HG03159 (cell line): Measurements from ENCODE around the gene GPI.
"Not testable (repeated sequence)": the region's sequence is repeated elsewhere in the genome, so short reads cannot be mapped to it uniquely, and the experiment has no call there.

Experiments used
- ATAC-seq: cut with Tn5 transposase; IDR thresholded peaks from one replicate; pipeline ENCODE4 v1.9.1; 2021; ENCODE audit warnings: mild to moderate bottlenecking, moderate library complexity; ENCODE audit not compliant: unreplicated experiment

The GPI gene

GRCh38 chr19:34366738-34367623 is 2.0 kb downstream of the GPI start:
- no peak for ATAC-seq

- ATAC-seq = no peak
Measured at GRCh38 chr19:34367624-34367957, 2.6 kb downstream of the GPI start.

- no peak for ATAC-seq
Measured at GRCh38 chr19:34368338-34368737, 3.3 kb downstream of the GPI start.

DNA sequence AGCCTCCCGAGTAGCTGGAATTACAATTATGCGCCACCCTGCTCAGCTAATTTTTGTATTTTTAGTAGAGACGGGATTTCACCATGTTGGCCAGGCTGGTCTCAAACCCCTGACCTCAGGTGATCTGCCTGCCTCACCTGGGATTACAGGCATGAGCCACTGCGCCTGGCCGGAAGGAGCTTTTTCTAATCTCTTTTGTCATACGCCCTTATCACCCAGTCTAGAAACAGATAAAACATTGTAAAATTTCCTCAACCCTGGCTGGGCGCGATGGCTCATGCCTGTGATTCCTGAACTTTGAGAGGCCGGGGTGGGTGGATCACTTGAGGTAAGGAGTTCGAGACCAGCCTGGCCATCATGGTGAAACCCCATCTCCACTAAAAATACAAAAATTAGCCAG is 4.2 kb downstream of the GPI start:
- not testable (repeated sequence) for ATAC-seq

- no peak for ATAC-seq
Measured at GRCh38 chr19:34370117-34370516, 5.1 kb downstream of the GPI start.

DNA sequence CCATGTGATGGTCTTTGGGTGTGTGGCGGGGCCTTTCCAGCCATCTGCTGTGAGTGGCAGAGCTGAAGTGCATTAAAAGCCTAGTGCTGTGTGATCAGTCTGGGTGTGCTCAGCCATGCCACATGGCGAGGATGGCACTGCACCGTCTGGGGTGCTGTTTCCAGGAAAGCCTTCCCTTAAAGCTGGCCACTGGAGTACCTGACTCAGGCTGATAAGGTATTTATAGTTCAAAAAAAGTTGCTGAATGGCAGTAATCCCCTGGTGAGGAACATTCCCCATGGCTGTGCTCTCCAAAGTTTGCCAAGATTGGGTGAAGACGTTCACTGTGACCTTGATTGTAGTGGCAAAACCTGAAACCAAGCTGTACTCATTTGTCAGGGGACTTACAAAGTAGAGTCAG is 6.0 kb downstream of the GPI start:
- ATAC-seq = no peak

GRCh38 chr19:34373601-34374288 is 8.7 kb downstream of the GPI start:
- ATAC-seq = no peak

DNA sequence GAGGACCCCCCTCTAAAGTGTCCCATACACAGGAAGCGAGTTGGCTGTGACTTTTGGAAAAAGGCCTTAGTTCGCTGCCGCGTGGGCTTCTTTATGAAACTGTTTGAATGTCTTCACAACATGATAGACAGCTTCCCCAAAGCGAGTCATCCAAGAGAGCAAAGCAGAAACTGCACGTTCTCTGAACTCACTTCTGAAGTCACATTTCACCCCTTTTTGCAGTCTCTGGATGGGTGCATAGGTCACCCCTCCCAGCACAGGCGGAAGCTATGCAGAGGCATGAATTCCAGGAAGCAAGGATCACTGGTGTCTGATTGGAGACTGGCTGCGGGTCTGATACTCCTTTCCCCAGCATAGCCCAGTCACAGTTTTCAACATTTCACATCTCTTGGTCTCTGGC is 10.6 kb downstream of the GPI start:
- ATAC-seq = no peak

DNA sequence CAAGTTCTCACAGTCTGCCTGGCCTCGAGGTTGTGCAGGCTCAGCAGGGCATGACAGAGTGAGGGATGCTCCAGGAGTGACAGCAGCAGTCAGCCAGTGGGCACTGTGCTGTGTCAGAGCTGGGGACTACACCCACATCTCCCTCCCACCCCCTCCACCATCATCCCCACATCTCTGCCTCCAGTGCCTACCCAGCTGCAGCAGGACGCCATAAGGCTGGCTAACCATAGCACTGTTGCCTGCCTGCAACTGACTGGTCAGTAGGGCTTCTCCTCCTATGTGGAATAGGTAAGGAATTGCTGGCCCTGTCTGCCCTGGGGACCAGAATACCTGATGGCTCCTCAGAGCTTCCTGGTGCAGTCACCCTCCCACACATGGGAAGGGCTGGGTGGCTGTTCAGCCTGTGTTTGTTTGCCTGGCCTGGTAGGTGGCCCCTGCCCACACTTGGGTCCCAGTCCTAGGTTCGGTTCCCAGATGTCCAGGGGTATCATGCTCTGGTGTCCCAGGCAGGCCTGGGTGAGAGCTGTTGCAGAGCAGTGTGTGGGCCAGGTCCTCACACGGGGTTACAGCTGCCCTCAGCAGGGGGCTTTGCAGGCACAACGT is 15.7 kb downstream of the GPI start:
- no peak for ATAC-seq

GRCh38 chr19:34381399-34382251 is 16.6 kb downstream of the GPI start:
- no peak for ATAC-seq

GRCh38 chr19:34382471-34382870 is 17.5 kb downstream of the GPI start:
- no peak for ATAC-seq

DNA sequence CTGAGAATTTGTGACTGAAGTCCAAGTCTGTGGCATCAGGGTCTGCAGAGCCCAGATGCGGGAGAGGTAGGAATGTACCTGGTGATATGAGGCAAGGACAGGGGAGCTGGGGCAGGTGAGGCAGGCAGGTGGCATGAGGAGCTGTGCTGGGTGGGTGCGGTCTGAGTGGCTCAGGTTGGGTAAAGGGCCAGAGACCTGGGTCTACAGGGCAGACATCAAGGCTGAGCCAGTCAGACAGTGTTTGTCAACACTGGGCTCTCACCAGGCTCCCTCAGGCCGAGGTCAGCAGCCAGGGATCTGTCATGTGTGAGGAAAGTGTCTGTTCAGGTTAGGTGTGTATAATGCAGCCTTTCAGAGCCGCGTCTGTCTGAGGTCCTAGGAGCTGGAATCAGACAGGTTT is 18.6 kb downstream of the GPI start:
- ATAC-seq = no peak

- no peak for ATAC-seq
Measured at GRCh38 chr19:34386645-34387445, 21.8 kb downstream of the GPI start.

- no peak for ATAC-seq
Measured at GRCh38 chr19:34387446-34387810, 22.4 kb downstream of the GPI start.

DNA sequence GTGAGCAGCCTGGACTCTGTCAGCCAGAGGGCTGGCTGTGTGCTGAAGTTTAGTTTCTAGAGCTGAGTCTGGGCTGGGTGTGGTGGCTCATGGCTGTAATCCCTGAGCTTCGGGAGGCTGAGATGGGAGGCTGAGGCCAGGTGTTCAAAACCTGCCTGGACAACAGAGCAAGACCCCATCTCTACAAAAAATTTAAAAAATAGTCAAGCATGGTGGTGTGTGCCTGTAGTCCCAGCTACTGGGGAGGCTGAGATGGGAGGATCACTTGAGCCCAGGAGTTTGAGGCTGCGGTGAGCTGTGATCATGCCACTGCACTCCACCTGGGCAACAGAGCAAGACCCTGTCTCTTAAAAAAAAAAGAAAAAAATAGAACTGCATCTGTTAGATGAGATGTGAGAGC is 23.7 kb downstream of the GPI start:
- ATAC-seq = not testable (repeated sequence)

GRCh38 chr19:34391813-34392212 is 26.8 kb downstream of the GPI start:
- no peak for ATAC-seq

DNA sequence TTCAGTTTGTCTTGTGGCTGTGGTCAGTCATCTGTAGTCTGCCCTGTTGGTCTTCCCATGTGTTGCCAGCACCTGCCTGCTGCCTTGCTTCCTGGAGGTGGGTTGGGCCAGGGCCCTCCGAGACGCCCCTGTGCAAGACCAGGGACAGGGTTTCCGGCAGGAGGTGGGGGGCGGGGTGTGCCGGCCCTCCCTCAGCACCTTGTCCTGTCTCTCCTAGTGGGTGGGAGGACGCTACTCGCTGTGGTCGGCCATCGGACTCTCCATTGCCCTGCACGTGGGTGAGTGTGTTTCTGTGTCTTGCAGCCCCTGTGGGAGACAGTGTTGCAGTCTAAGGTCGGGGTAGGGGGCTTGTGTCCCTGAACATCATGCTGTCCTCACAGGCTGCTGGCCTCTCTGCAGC is 28.0 kb downstream of the GPI start:
- ATAC-seq = no peak

DNA sequence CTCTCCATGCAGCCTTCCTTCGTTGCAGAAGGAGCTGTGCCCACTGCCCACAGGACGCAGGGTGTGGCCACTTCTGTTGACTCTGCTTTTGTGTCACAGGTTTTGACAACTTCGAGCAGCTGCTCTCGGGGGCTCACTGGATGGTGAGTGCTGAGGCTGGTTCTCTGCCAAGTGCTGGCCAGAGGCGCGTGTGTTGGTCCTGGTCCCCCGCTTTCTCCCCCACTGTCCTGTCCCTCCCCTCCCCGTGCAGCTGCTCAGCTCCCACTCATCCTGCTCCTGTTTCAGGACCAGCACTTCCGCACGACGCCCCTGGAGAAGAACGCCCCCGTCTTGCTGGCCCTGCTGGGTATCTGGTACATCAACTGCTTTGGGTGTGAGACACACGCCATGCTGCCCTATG is 28.6 kb downstream of the GPI start:
- ATAC-seq = no peak

DNA sequence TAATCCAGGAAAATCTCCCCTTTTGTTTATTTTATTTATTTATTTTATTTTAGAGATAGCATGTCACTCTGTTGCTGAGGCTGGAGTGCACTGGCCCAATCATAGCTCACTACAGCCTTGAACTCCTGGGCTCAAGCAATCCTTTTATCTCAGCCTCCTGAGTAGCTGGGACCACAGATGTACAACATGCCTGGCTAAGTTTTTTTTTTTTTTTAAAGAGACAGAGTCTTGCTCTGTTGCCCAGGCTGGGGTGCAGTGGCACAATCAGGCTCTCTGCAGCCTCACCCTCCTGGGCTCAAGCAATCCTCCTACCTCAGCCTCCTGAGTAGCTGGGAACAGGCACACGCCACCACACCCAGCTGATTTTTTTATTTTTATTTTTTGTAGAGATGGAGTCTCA is 32.9 kb downstream of the GPI start:
- no peak for ATAC-seq

GRCh38 chr19:34399886-34400285 is 34.9 kb downstream of the GPI start:
- ATAC-seq = no peak
